HG02798 (cell line): ENCODE data around the gene FAM193B.

ENCODE experiments used
- ATAC-seq: cut with Tn5 transposase; IDR thresholded peaks from one replicate; pipeline ENCODE4 v1.9.1; 2021; ENCODE audit warnings: mild to moderate bottlenecking; ENCODE audit not compliant: unreplicated experiment, poor library complexity

FAM193B gene

DNA sequence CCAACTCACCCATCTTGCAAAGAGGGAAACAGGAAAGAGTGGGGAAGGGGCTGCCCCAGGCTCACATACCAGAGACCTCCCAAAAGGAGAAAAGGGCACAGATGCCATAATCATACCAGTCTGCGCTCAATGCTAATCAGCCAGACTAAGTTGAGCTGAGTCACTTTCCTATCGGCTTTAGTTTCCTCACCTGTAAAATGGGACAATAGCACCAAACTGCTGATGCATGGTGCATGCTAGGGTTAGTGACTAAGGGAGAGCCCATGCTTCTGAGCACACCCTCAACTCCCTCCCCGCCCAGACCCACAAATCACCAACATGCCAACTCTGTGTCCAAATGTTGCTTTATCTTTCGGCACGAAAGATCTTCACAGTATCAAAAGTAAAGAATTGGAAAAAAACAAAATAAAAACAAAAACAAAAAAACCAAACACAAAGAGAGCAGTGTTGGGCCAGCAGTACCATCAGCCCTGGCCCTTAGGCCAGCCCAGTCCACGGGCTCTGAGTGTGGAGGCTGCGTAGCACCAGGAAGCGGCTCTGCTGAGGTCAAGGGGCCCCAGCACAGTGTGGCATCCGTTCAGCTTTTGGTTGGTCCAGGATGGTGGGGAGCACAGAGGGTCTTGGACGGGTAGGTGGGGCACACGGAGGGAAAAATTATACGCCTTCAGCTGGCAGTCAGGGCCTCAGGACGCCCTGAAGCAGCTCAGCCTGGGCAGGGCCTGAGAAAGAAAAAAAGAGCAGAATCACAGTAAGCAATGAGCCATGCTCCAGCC is 34.7 kb downstream of the FAM193B start:
- ATAC-seq: no peak

DNA sequence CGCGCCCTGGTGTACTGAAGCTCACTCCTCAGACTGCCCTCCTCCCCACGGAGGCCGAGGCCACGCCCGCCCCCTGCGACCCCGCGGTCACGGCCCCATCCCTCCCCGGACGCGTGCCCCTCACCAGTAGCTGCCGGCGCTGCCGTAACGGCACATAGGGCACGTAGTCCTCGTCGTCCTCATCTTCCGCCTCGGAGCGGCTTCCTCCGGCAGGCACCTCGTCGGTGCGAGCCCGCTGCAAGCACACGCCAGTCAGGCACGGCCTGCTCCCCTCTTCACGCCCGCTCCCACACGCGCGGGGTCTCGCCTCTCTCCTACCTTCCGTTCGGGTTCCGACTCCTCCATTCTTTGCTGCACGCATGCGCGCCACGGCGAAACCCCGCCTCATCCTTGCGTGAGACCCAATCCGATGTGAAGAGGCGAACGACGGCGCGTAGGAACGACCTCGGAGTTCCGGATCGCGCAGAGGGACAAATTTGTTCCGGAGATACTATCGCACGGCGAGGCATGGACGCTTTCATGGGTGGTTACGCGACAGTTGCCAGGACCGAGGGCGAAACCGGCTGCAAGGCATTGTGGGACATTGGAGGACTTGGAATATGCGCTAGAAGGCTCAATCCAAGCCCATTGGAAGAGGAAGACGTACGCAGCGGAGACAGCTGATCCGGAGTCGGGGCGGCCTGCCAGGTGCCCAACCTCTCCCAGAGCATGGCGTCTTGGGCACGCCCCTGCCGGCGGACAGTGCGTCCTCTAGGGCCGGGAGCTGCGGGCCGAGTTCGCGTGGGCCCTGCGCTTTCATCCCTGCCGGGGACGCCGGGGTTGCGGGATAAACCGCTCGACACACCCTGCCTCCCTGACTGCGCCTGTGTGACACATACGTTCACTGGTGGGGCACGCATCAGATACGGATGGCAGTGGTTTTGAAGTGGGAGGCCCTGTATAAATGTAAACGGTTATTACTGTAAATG is 37.5 kb downstream of the FAM193B start, which contains the start of gene DDX41:
Gene DDX41 (minus strand): TSS at position 361 of the 968 bp plus-strand sequence. CDS start 16 bp downstream, at position 345.
- peak; percentile 84 for ATAC-seq

DNA sequence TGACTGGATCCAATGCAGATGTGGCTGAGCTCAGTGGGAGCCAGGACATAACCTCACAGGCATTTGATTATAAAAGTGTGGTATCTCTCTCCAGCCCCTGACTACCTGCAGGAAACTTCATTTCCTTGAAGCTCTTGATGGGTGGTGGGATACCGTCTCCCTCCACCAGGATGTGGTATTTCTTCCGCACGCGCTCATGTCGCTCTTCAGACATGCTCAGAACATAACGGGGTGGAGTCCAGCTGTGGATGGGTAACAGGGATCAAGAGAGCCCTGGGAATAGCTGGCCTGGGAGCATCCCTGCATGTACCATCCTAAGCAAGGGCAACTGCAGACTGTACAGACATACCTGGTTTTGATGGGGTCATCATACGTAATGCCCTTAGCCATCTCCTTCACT is 38.8 kb downstream of the FAM193B start:
- ATAC-seq: no peak

DNA sequence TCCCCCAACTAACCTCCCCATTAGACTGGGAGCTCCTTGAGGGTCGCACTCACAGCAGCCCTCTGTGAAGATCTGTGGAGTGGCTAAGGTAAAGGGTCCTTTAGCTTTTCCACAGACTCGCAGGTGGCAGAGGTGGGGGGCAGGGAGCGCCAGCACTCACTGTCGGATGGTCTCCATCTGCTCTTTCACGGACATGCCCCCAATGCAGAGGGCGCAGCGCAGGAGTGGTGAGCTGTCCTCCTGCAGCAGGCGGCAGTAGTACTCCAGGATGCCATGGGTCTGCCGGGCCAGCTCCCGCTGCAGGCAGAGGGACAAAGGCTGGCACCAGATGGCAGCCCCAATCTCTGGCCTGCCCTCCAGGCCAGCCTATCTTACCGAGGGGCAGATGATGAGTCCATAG is 39.8 kb downstream of the FAM193B start:
- no peak for ATAC-seq

DNA sequence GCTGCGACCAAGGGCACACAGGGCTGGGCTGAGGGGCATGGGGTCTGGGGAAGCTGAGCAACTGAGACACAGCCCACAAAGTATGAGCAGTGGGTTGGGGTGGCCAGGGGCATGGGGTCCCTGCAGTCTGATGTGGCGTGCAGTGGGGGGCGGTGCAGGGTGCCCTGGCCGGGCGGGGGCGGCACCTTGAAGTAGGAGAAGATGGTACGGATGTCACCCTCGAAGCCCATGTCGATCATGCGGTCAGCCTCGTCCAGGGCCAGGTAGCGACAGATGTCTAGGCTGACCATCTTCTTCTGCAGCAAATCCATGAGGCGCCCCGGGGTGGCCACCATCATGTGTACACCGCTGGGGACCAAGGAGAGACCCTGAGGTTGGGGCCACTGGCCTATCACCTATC is 40.9 kb downstream of the FAM193B start:
- ATAC-seq: no peak

DNA sequence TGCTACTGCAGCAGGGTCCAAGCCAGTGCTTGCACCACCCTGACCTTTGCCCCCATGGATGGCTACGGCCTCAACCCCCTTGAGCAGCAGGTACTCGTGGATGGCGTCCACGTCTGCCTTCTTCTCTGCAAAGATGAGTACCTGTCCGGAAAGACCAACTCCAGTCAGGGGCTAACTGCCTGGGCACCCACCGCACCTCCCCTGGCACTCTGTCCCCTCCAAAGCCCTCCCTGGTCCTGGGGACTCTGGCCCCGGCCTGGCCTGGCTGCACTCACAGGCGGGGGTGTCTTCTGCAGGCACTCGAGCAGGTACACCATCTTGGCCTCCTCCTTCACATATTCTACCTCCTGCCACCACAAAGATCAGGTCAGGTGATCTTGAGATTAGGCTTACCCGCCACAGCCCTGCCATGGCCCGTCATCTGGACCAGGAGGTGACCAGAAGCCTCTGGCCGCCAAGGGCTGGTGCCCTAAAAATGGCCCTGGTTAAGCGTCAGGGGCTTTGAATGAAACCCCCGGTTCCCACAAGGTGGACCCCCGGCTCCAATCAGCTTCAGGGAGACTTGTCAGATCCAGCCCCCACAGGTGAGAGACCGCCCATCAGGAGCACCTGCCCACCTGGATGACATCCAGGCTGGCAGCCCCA is 41.5 kb downstream of the FAM193B start:
- ATAC-seq: no peak

DNA sequence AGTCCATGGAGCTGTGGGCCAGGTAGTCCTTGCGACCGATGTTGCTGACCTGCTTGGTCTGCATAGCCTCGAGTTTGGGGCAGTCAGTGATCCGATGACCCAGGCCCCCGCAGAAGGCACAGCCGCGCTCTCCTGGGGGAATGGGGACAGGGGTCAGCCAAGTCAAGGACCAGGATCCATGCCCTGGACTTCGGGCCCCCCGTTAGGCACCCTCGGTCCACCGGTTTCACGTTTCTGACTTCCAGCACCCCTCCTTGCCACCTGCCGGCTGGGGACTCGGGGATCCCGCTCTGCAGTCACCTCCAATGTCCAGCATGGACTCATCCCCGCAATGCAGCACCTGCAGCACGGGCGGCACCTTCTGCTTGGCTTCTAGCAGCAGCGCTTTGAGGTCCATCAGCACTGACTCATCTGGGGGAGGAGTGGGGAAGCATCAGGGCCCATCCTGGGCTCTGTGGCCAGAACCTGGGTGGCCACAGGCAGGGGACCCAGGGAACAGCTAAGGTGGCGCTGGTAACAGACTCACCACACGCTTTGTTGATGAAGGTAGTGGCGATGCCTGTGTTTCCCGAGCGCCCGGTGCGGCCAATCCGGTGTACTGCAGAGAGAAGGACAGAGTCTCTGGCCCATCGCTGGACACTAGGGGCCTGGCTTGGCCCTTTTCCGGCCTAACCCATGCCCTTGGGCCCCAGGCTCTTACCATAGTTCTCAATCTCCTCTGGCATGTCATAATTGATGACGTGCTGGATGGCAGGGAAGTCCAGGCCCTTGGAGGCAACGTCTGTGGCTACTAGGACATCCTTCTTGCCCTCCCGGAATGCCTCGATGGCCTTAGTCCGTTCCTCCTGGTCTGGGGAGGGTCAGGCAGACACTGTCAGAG is 42.3 kb downstream of the FAM193B start:
- no peak for ATAC-seq

DNA sequence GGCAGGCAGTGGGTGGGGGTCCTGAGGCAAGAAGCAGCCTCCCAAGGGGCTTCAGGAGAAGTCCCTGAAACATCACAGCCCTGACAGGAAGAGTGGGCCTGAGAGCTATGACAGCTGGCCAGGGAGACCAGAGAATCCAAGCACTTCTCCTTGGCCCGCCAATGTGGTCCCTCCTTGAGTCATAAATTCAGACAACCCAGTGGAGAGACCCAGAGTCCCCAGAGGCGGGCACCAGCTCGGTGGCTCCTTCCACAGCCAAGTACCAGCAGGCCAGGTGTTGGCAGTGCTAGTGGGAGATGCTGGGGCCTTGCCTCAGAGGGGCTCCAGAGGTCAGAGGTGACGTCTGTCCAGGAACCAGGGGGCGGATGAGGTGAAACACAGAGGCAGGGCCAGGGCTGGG is 43.2 kb downstream of the FAM193B start:
- no peak for ATAC-seq

DNA sequence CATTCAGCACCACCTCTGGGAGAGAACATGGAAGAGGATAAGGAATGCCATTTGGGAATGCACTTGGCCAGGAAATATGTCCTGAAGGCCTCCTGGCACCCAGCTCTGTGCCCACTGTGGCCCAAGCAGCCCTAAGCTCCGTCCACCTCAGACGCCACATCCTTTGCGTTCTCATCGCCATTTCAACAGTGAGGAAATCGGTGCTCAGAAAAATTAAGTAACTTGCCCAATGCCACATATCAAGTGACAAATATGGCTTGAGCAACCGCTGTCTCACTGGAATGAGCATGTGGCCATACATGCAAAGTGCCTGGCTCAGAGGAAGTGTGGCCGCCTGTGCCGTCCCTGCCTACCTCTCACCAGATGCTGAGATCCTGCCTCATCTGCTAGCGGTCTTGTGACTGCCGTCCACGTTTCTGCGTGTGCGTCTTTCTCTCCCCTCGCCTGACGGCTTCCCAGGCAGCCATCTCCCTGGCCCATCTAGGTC is 43.8 kb downstream of the FAM193B start:
- peak; percentile 34 for ATAC-seq

DNA sequence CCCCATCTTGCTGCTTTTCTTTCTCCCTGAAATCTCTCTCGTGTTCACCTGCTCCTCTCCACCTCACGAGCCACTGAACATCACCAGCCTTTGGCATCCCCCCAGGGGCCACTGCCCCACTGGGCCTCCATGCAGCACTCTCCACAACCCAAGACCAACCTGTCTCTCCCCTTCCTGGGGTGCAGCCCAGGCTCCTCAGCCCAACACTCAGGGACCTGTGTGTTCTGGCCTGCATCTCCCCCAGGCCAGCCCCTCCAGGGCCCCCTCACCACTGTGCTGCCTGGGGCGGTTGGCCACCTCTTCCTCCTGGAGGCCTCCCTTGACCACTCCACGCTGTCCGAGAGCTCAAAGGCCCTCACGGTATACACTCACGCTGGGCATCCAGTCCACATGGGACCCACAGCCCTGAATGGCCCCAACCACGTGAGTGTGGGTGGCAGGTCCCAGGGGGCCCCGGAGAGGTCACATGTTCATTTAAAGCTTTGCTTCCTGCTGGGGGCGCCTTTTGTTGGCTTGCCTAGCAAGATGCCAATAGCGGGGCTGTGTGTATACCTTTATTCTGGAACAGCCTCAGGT is 44.3 kb downstream of the FAM193B start:
- ATAC-seq: peak; percentile 47

DNA sequence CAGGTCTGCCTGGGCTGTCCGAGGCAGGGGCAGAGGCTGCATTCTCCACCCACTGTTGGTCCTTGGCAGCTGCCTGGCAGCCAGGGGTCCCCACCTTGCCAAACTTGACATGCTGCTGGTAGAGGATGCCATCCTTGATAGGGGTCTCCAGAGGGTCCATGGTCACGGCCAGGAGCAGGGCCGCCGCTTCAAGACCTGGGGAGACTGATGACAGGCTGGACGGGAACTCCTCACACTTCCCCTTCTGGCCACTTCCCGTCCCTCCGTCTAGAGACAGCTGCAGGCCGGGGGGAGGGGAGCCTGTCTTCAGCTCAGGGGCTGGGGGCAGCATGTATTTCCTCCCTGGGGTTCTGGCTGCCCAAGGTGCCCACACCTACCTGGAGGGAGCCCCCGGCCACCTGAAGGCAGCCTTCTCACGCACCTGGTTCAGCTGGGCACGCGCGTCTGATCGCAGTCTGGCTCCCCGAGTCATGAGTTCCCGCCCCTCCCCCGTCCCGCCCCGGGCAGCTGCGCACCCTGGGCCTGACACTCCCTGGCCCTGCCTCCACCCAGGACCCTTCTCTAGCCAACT is 44.9 kb downstream of the FAM193B start, which contains the start of gene DOK3:
Gene DOK3 (minus strand): TSS at position 446 of the 571 bp plus-strand sequence. CDS start 286 bp downstream, at position 160.
- peak; percentile 30 for ATAC-seq

DNA sequence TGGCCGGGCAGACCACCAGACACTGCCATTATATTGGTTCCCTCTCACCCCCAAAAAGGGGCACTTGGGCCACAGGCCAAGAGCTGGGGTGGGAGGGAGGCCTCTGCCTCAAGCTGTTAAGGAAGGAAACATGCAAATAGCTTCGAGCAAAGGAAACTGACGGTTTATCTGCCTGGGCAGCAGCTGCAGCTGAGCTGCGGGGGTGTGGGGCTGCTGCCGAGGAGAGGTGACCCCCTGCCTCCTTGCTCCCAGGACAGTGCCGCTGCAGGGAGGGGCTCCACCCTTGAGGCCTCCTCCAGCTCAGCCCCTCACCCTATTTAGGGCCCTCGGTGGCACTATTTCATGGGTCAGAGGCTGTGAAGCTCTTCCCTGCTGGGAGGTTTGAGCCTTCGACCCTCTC is 45.5 kb downstream of the FAM193B start:
- ATAC-seq: peak; percentile 31

DNA sequence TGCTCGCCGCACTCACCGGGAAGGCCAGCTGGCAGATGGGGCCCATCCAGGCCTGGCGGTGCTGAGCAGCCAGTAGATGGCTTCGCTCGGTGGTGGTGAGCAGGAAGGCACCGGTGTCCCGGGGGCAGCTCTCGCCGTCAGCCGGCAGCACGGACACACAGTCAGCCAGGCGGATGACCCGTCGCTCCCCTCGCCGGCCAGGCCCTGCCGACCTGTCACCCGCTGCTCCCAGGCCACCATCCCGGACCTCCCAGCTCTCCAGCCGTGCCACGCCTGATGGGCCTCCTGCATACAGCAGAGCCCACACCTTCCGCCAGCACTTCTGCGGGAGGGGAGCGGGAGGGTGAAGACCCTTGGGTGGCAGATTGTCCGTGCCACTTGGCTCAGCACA is 46.1 kb downstream of the FAM193B start:
- ATAC-seq: no peak

DNA sequence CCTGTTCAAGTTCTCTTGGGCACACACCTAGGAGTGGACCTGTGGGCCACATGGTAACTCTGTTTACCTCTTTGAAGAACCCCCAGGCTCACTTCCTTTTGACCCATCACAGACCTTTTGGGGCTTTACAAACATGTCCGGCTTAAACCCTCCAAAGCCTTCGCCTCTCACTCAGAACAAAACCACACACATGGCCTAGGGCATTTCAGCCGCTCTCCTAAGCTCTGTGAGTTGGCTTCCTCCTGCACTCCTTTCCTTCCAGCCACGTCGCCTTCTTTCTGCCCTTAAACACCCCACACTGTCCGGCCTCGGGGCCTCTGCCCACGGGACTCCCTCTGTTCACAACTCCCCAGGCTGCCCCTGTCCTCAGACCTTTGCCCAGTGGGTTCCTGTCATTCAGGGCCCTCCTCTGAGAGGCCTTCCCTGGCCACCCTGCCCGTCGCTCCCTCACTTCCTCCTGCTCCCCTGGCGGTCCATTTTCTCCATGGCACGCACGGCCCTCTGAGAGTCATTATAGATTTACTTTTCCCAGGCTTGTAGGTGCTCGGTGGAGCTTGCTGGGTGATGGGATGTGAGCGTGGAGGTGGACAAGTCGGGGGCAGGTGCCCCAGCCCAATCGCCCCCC is 46.7 kb downstream of the FAM193B start:
- no peak for ATAC-seq

DNA sequence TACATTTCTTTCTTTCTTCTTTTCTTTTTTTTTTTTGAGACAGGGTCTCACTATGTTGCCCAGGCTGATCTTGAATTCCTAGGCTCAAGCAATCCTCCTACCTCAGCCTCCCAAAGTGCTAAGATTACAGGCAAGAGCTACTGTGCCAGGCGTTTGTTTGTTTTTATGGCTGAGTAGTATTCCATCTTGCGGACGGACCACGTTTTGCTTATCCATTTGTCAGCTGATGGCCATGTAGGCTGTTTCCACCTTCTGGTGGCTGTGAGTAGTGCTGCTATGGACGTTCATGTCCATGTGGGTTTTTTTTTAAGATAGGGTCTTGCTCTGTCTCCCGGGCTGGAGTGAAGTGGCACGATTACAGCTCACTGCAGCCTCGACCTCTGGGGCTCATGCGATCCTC is 47.2 kb downstream of the FAM193B start:
- no peak for ATAC-seq

DNA sequence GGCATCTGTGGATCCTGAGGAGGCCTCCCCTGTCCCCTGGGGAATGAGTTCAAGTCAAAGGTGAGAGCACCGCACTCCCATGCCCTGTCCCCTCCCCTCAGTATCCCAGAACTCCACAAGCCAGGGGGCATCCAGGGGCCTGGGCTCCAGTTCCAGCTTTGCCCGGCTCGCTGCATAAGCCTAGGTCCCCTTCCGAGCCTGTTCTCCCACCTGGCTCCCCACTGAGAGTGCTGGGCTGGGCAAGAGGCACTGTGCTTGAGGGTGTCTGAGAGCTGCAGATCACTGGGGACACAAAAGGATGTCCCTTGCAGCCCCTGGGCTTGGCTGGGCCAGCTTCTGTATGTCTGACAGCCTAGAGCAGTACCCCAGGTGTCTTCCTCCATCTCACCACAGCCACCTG is 49.3 kb downstream of the FAM193B start:
- no peak for ATAC-seq

DNA sequence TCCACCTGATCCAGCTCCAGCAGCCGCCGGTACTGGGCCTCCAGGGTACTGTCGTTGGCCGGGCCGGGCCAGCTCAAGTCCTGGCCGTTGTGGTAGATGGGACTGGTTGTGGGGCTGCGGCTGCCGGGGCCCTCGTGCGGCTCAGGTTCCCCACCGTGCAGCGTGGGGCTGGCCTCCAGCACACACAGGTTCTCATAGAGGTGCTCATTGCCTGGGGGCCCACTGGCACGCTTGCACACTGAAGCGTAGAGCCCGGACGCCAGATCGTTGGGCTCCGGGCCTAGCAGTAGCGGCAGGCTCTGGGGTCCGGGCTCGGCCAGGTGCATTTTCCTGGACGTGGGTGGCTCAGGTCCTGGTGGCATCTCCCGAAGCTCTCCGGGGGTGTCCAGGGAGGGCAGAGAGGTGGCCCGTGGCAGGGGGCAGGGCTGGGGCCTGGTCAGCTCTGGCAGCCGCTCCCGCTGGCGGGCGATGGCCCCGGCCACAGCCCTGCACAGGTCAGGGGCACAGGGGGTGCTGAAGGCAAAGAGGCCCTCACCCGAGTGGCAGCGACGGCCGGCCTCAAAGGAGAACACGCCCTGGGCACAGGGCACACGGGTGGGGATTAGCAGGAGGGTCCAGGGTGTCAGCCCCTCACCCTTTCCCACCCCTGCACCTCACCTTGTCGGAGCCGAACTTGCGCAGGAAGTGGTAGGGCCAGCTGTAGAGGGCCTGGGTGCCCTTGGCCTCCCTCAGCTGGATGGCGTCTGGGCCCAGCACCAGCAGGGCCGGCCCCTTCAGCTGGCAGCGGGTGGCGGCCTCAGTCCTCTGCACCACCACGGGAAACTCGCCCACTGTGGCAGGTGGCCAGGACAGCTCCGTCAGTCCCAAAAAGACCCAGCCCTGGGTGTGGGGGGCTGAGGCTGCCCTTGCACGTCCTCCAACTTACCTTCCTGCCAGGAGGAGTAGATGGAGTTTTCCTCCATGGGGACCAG is 50.0 kb downstream of the FAM193B start:
- ATAC-seq: no peak
